Endothelial cell (in vitro differentiated cells): ENCODE measurements around the gene HOXB3. TPM values are rescaled to one million over a fixed set of nuclear protein-coding genes. Genes with fewer than 3 reads are reported as not detected.
A peak's percentile ranks its signal among the peaks of the same experiment; 100 is the strongest.

Experiments
- DNase-seq: peaks from one replicate; pipeline ENCODE4 v3.0.0; 2021; ENCODE audit warnings: low spot score
- H3K27ac Mint-ChIP-seq: one replicate; pipeline ENCODE4 v1.8.0; 2021; ENCODE audit warnings: mixed read lengths, inconsistent platforms; ENCODE audit not compliant: unreplicated experiment
- H3K27me3 Mint-ChIP-seq: one replicate; pipeline ENCODE4 v1.8.0; 2021; ENCODE audit warnings: mild to moderate bottlenecking, moderate library complexity, mixed read lengths, inconsistent platforms; ENCODE audit not compliant: unreplicated experiment
- H3K36me3 Mint-ChIP-seq: one replicate; pipeline ENCODE4 v1.8.0; 2021; ENCODE audit warnings: mild to moderate bottlenecking, low read depth, mixed read lengths, inconsistent platforms; ENCODE audit not compliant: unreplicated experiment
- H3K4me1 Mint-ChIP-seq: one replicate; pipeline ENCODE4 v1.8.0; 2021; ENCODE audit warnings: mild to moderate bottlenecking, mixed read lengths, inconsistent platforms; ENCODE audit not compliant: unreplicated experiment
- H3K4me3 Mint-ChIP-seq: one replicate; pipeline ENCODE4 v1.8.0; 2021; ENCODE audit warnings: mild to moderate bottlenecking, mixed read lengths, inconsistent platforms; ENCODE audit not compliant: unreplicated experiment
- H3K9me3 Mint-ChIP-seq: one replicate; pipeline ENCODE4 v1.8.0; 2021; ENCODE audit warnings: mixed read lengths, inconsistent platforms; ENCODE audit not compliant: unreplicated experiment
- total RNA-seq: library from RNA; stranded (reverse); fragmentation: NEBNext Ultra II Directional; extraction: Animal tissue kit (Norgen Biotek cat#: 25700); gene quantifications from one replicate; pipeline ENCODE4 v1.2.1, GENCODE V29; 2021; ENCODE audit not compliant: unreplicated experiment
- TF ChIP-seq, protein P1 (sequence below): fragments of 200-600 bp; sonication (generic); IDR thresholded peaks from one replicate; pipeline ENCODE4 v1.5.0; 2021; ENCODE audit warnings: antibody characterized with exemption; ENCODE audit not compliant: unreplicated experiment

HOXB3 gene
- total RNA-seq, 1 donor from 2014 or later, result 17.7 TPM

DNA sequence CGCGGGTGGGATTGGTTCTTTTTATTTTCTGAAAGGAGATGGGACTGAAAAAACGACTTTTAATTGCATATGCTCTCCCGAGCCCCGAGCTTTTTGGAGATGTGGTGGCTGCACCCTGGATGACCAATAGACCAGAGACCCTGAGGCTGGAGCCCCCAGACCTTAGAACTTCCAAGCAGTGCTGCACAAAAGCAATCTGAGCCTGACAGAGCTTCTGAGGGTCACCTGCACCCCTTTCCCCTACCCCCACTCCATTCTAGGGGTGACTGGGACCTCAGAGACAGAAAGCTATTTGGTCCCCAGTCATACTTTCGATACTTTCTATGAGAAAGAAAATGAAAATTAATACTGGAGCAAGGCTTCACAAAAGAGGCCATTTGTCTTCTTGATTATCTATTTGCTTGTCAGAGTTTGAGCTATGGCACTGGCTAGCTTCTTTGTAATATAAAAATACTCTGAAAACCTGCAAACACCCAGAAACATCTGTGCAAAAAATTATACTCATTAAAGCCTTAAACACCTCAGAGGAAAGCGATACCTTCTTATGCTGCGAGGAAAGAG, 15.5 kb downstream of the HOXB3 start:
- H3K36me3 Mint-ChIP-seq, result peaks cover 6% of the 10 kb centered on the region
- no peak for DNase-seq
- TF ChIP-seq, protein P1, sequence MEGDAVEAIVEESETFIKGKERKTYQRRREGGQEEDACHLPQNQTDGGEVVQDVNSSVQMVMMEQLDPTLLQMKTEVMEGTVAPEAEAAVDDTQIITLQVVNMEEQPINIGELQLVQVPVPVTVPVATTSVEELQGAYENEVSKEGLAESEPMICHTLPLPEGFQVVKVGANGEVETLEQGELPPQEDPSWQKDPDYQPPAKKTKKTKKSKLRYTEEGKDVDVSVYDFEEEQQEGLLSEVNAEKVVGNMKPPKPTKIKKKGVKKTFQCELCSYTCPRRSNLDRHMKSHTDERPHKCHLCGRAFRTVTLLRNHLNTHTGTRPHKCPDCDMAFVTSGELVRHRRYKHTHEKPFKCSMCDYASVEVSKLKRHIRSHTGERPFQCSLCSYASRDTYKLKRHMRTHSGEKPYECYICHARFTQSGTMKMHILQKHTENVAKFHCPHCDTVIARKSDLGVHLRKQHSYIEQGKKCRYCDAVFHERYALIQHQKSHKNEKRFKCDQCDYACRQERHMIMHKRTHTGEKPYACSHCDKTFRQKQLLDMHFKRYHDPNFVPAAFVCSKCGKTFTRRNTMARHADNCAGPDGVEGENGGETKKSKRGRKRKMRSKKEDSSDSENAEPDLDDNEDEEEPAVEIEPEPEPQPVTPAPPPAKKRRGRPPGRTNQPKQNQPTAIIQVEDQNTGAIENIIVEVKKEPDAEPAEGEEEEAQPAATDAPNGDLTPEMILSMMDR, result no peak
- H3K4me3 Mint-ChIP-seq, result no peak overlapping the region
- peaks cover 34% of the 10 kb centered on the region for H3K27me3 Mint-ChIP-seq
- peaks cover 64% of the 10 kb centered on the region for H3K4me1 Mint-ChIP-seq
- H3K9me3 Mint-ChIP-seq, result no peaks in the 10 kb centered on the region
- H3K27ac Mint-ChIP-seq, result no peak overlapping the region

DNA sequence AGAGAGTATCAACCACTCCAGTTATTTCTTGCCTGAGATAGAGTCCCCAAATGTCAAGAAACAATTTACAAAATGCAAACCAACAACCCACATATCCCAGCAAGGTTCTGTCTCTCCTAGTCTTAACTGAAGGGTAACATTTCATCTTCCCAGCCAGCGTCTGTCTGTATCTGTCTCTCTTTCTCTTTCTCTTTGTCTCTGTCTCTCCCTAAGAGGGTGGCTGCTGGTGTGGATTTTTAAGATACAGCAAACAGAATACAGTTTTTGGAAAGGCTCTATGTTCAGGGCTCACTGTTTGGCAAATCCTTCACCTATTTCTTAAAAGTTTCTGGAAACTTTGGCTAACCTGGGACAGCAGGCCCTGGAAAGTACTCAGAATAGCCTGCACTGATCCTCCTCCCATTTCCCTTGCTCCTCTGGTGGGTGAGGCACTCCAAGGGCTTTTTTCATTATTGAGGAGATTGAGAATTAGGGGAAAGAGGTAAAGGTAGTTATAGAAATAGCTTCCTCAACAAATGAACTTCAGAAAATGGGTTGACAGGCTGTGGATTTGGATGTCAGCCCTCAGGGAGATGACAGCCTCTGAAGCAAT, 18.1 kb downstream of the HOXB3 start:
- TF ChIP-seq, protein P1, result no peak
- Mint-ChIP-seq H3K27me3 (peaks cover 25% of the 10 kb centered on the region), H3K9me3 (no peaks in the 10 kb centered on the region), H3K27ac (no peak overlapping the region), H3K4me1 (peaks cover 60% of the 10 kb centered on the region), H3K4me3 (peak overlapping the region; percentile 6), H3K36me3 (peaks cover 6% of the 10 kb centered on the region)
- DNase-seq, result no peak

DNA sequence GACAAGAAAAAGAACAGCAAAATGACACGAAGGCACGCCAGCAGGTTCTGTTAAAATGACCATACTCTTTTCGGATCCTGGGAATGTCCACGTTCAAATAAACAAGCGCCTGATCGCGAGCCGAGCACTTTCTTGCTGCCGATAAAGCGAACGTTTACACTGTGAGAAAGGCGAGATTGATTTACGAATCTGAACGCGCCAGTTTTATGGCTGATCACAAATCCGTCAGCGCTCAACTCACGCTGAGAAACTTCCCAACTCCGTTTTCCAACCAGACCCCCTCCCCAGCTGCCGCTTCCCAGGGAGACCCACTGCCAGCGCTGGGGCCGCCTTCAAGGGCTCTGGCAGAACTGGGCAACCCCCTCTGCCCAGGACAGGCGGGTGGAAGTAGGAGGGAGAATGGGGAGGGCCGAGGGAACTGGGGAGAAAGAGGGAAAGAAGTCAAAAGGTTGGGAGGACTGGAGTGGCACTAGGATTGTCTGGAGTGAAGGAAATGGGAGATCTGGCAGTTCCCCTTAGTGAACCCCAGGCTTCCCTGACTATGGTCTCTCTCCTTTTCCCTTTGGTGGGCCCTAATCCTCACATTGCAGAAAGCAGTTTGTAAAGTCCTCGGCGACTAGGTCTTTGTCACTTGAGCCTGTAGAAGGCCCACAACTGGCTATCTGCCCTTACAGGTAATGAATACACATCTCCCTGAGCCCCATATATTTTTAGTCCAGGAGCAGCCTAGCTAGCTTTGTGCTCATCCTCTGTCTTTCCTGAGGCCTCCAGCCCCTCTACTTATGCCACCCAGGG, 18.8 kb downstream of the HOXB3 start:
- peaks cover 6% of the 10 kb centered on the region for H3K36me3 Mint-ChIP-seq
- peak overlapping the region; percentile 11 for H3K27ac Mint-ChIP-seq
- H3K4me1 Mint-ChIP-seq, result peaks cover 57% of the 10 kb centered on the region
- peaks cover 25% of the 10 kb centered on the region for H3K27me3 Mint-ChIP-seq
- H3K9me3 Mint-ChIP-seq, result no peaks in the 10 kb centered on the region
- TF ChIP-seq, protein P1, result no peak
- H3K4me3 Mint-ChIP-seq, result peak overlapping the region; percentile 47
- no peak for DNase-seq

DNA sequence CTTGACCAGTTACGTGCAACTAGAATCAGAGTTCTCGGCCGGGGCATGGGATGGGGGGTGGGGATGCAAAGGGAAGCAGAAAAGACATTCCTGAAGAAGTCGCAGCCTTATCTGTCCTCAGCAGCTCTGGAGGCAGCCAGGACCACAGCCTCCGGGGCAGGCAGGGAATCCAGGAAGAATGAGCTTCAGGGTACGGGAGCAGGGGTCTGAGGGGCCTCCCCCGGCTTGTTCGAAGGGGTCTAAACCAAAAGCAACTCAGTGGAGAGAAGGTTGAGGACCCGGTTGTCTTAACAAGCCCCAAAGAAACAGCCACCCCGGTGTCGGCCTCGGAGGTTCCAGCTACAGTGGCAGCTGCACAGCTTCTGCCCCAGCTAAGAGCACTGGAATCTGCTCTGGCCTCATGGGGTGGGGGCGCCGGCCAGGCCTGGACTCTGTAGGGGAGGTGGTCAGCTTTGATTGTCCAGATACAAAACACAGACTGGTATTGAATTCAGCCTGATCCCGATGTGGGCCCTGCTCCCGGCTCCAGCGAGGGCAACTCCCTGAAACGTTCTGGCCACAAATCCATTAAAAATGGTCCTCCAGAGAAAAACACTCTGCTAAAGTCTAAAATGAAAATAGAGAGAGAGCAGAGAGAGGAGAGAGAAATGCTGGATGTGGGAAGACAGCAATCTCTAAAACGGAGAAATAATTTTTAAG, 19.6 kb downstream of the HOXB3 start:
- Mint-ChIP-seq H3K4me1 (peaks cover 52% of the 10 kb centered on the region), H3K9me3 (no peaks in the 10 kb centered on the region), H3K4me3 (peak overlapping the region; percentile 59), H3K27me3 (peaks cover 25% of the 10 kb centered on the region), H3K27ac (peak overlapping the region; percentile 80), H3K36me3 (peaks cover 6% of the 10 kb centered on the region)
- TF ChIP-seq, protein P1, result no peak
- no peak for DNase-seq
